G401 (cell line): Measurements from ENCODE around the gene COMMD10. TPM values are rescaled to one million over a fixed set of nuclear protein-coding genes. Genes with fewer than 3 reads are reported as not detected.
"Not testable (repeated sequence)": the region's sequence is repeated elsewhere in the genome, so short reads cannot be mapped to it uniquely, and the experiment has no call there.

Source experiments
- DNase-seq: peaks from one replicate; pipeline ENCODE4 v3.0.0-alpha.2; 2015; ENCODE audit warnings: low spot score
- in situ Hi-C: cut with HindIII; loops from 2 replicates; pipeline ENCODE4 v1.10.0; 2016; ENCODE audit warnings: low sequenced_read_pairs, mixed read lengths
- total RNA-seq: library from RNA; depleted of rRNA; stranded (reverse); fragments of >200 nt; shearing (Covaris generic); gene quantifications from 2 replicates; pipeline ENCODE4 v1.2.3, GENCODE V29; 2014; rRNA removed

The COMMD10 gene
- 30.6 and 41.2 TPM in 2 replicates for total RNA-seq

GRCh38 chr5:116084871-116085715, at the start of gene COMMD10:
TSS of gene COMMD10 (plus strand) at chr5:116085025.
- peak; percentile 83 for DNase-seq
- in situ Hi-C loops, result no loop called here

GRCh38 chr5:116035123-116035522, 49.7 kb upstream of the COMMD10 start:
- DNase-seq, result no peak
- in situ Hi-C loops, result no loop called here

GRCh38 chr5:116037236-116037822, 47.5 kb upstream of the COMMD10 start:
- DNase-seq, result no peak
- in situ Hi-C loops, result no loop called here

- DNase-seq, result no peak
- in situ Hi-C loops, result no loop called here
Observed at GRCh38 chr5:116038817-116039216, 46.0 kb upstream of the COMMD10 start.

- in situ Hi-C loops, result no loop called here
Observed at GRCh38 chr5:116042375-116042774, 42.5 kb upstream of the COMMD10 start.

GRCh38 chr5:116044073-116044472, 40.8 kb upstream of the COMMD10 start:
- no peak for DNase-seq
- in situ Hi-C loops, result no loop called here

More at GRCh38 chr5:116042375-116042774, 42.5 kb upstream of the COMMD10 start:
- no peak for DNase-seq

- in situ Hi-C loops, result no loop called here
- DNase-seq, result no peak
Observed at GRCh38 chr5:116045821-116046220, 39.0 kb upstream of the COMMD10 start.

- in situ Hi-C loops, result no loop called here
- no peak for DNase-seq
Observed at GRCh38 chr5:116046261-116046660, 38.6 kb upstream of the COMMD10 start.

GRCh38 chr5:116046823-116047222, 38.0 kb upstream of the COMMD10 start:
- DNase-seq, result no peak
- in situ Hi-C loops, result no loop called here

- in situ Hi-C loops, result no loop called here
- DNase-seq, result no peak
Observed at GRCh38 chr5:116058346-116058936, 26.4 kb upstream of the COMMD10 start.

- in situ Hi-C loops, result no loop called here
- DNase-seq, result no peak
Observed at GRCh38 chr5:116062352-116062751, 22.5 kb upstream of the COMMD10 start.

- DNase-seq, result no peak
- in situ Hi-C loops, result no loop called here
Observed at GRCh38 chr5:116063950-116064349, 20.9 kb upstream of the COMMD10 start.

GRCh38 chr5:116068028-116068632, 16.7 kb upstream of the COMMD10 start:
- DNase-seq, result peak; percentile 69
- in situ Hi-C loops, result no loop called here

GRCh38 chr5:116071211-116071610, 13.6 kb upstream of the COMMD10 start:
- in situ Hi-C loops, result no loop called here

GRCh38 chr5:116075191-116075831, 9.5 kb upstream of the COMMD10 start:
- no peak for DNase-seq
- in situ Hi-C loops, result no loop called here

More at GRCh38 chr5:116071211-116071610, 13.6 kb upstream of the COMMD10 start:
- DNase-seq, result no peak

GRCh38 chr5:116076496-116076895, 8.3 kb upstream of the COMMD10 start:
- in situ Hi-C loops, result no loop called here
- DNase-seq, result no peak

- in situ Hi-C loops, result no loop called here
- DNase-seq, result no peak
Observed at GRCh38 chr5:116078199-116078598, 6.6 kb upstream of the COMMD10 start.

GRCh38 chr5:116084287-116084691, 536 bp upstream of the COMMD10 start:
- in situ Hi-C loops, result no loop called here
- DNase-seq, result peak; percentile 27

- DNase-seq, in situ Hi-C loops: not testable (repeated sequence)
Observed at GRCh38 chr5:116086309-116086708, 1.5 kb downstream of the COMMD10 start.
